Measurements from ENCODE around the gene TRANK1. TPM values are rescaled to one million over a fixed set of nuclear protein-coding genes. Genes with fewer than 3 reads are reported as not detected.

TRANK1 gene
- total and polyA plus RNA-seq, 2 of the 8 experiments (the other 6 are each of a cell fraction or from before 2014, with no cell fraction given): 2.9 to 8.8 TPM

DNA sequence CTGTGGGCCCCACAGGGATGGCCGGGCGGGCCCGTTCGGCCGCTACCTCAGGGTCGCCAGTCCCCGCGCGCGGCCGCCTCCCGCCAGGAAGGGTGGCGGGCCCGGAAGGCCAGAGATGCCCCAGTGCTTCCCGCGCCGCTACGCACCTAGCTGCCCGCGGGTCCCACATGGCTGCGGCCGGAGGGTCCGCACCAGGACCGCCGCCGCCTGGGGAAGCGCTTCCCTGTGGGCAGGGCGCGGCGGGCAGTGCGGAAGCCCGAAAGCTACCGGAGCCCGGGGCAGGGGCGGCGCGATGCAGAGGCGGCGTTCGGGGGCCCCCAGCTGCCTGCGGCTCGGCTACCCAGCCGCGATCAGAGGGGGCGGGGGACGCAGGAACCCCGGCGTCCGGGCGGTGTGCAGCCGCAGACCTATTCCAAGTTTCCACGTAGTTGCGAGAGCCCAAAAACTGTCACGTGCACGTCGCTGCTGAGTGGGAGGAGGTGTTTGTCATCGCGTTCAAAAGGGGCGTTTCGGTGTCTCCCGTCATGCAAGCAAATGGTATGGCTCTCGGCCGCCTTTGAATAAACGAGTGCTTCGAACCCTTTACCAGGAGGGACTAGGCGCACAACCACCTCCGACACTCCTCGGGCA is at the start of gene TRANK1 (continued):
- TF ChIP-seq GTF2F1 (IDR thresholded peaks at IDR 0.05; ENCODE audit: borderline replicate concordance, low read depth, low read length) (no peak), TEAD4 (IDR thresholded peaks at IDR 0.05; ENCODE audit: low read depth, low read length) (no peak)

Data from H1 (cell line).